SK-N-SH (cell line): ENCODE results near the gene PARD3. TPM values are rescaled to one million over a fixed set of nuclear protein-coding genes. Genes with fewer than 3 reads are reported as not detected.
"Not testable (repeated sequence)": the region's sequence is repeated elsewhere in the genome, so short reads cannot be mapped to it uniquely, and the experiment has no call there.

Experiments used
- CTCF ChIA-PET: fragments of 300-600, 350-600 bp; formaldehyde crosslinking; extraction: SDS; loops from one replicate; lab custom pipeline; 2021; lab: Yijun Ruan, JAX
- POLR2A ChIA-PET: fragments of 350-600 bp; sonication (Branson Sonifier 250); formaldehyde crosslinking; extraction: SDS; loops from one replicate; lab custom pipeline; 2020; ENCODE audit warnings: antibody characterized with exemption, inconsistent platforms; lab: Yijun Ruan, JAX
- DNase-seq: peaks from one replicate; pipeline ENCODE4 v3.0.0; 2012
- H2AFZ ChIP-seq: fragments of 200-600 bp; sonication (generic); 2 replicates; pipeline ENCODE4 v1.8.1; 2016; ENCODE audit warnings: antibody characterized with exemption, mild to moderate bottlenecking, low read depth
- H3F3A ChIP-seq: fragments of 200-600 bp; sonication (generic); replicated peaks from 2 replicates; pipeline ENCODE3; 2016; ENCODE audit warnings: antibody characterized with exemption, mild to moderate bottlenecking; ENCODE audit not compliant: insufficient read depth
- H3K27ac ChIP-seq, 2 experiments: fragments of 200-500 bp in 1 of 2; fragments of 200-600 bp in 1 of 2; sonication (Bioruptor generic) in 1 of 2; sonication (generic), shearing (Covaris generic) in 1 of 2; 2 replicates each; pipeline versions ENCODE4 v1.5.1 to v1.6.1; 2014 to 2016; ENCODE audit warnings: low read depth in 2 of 2, inconsistent platforms in 1 of 2, low read length in 1 of 2, mild to moderate bottlenecking in 1 of 2, mixed read lengths in 1 of 2
- H3K27me3 ChIP-seq: fragments of 200-600 bp; sonication (generic), shearing (Covaris generic); 2 replicates; pipeline ENCODE4 v1.6.1; 2016; ENCODE audit warnings: mixed run types; ENCODE audit not compliant: insufficient read depth
- H3K36me3 ChIP-seq, 2 experiments: fragments of 200-500 bp in 1 of 2; fragments of 200-600 bp in 1 of 2; sonication (Bioruptor generic) in 1 of 2; sonication (generic) in 1 of 2; replicated peaks in 1 of 2; 2 replicates each; pipeline versions ENCODE3 to v1.5.1; 2014 to 2016; ENCODE audit warnings: low read length in 1 of 2, mild to moderate bottlenecking in 1 of 2; ENCODE audit not compliant: insufficient read depth in 2 of 2, control insufficient read depth in 1 of 2
- H3K4me1 ChIP-seq, 2 experiments: fragments of 200-500 bp in 1 of 2; fragments of 200-600 bp in 1 of 2; sonication (Bioruptor generic) in 1 of 2; sonication (generic), shearing (Covaris generic) in 1 of 2; 2 replicates each; pipeline versions ENCODE4 v1.5.1 to v1.6.1; 2014 to 2016; ENCODE audit warnings: low read depth in 1 of 2, low read length in 1 of 2, mixed run types in 1 of 2; ENCODE audit not compliant: insufficient read depth in 2 of 2, control insufficient read depth in 1 of 2
- H3K4me2 ChIP-seq: fragments of 200-600 bp; sonication (generic), shearing (Covaris generic); 2 replicates; pipeline ENCODE4 v1.6.1; 2017; ENCODE audit warnings: mixed run types
- H3K4me3 ChIP-seq, 2 experiments: fragments of 200-500 bp in 1 of 2; fragments of 200-600 bp in 1 of 2; sonication (Bioruptor generic) in 1 of 2; sonication (generic), shearing (Covaris generic) in 1 of 2; 2 replicates each; pipeline versions ENCODE4 v1.5.1 to v1.8.1; 2014 to 2016; ENCODE audit warnings: low read depth in 2 of 2, inconsistent platforms in 1 of 2, low read length in 1 of 2, mild to moderate bottlenecking in 1 of 2, mixed read lengths in 1 of 2, moderate library complexity in 1 of 2
- H3K79me2 ChIP-seq: fragments of 200-600 bp; sonication (generic); 2 replicates; pipeline ENCODE4 v1.8.1; 2017; ENCODE audit warnings: mild to moderate bottlenecking; ENCODE audit not compliant: insufficient read depth
- H3K9ac ChIP-seq: fragments of 200-600 bp; sonication (generic); 2 replicates; pipeline ENCODE4 v1.6.1; 2017; ENCODE audit warnings: mixed run types
- H3K9me2 ChIP-seq: fragments of 200-600 bp; sonication (generic); 2 replicates; pipeline ENCODE4 v1.6.1; 2017; ENCODE audit warnings: mixed run types
- H3K9me3 ChIP-seq: fragments of 200-600 bp; sonication (generic); 2 replicates; pipeline ENCODE4 v1.6.1; 2017; ENCODE audit warnings: mixed run types, mild to moderate bottlenecking, moderate library complexity
- H4K20me1 ChIP-seq: fragments of 200-600 bp; sonication (generic); 2 replicates; pipeline ENCODE4 v1.6.1; 2017; ENCODE audit warnings: mild to moderate bottlenecking, mixed run types; ENCODE audit not compliant: insufficient read depth
- ELF1 ChIP-seq: IDR thresholded peaks from 2 replicates; pipeline ENCODE4 v1.4.0; 2012
- EP300 ChIP-seq, 2 experiments: IDR thresholded peaks; 2 replicates each; pipeline versions ENCODE4 v1.4.0 to v1.6.1; 2012; ENCODE audit warnings: borderline replicate concordance in 1 of 2, low read depth in 1 of 2, low read length in 1 of 2
- EZH2phosphoT487 ChIP-seq: fragments of 200-600 bp; sonication (generic); IDR thresholded peaks from 2 replicates; pipeline ENCODE4 v1.6.1; 2017; ENCODE audit warnings: low read depth, mixed run types, mild to moderate bottlenecking, antibody characterized with exemption, moderate library complexity, borderline replicate concordance
- FOSL2 ChIP-seq: IDR thresholded peaks from 2 replicates; pipeline ENCODE4 v1.4.0; 2012; ENCODE audit warnings: low read depth, mild to moderate bottlenecking, moderate library complexity, borderline replicate concordance
- GABPA ChIP-seq: IDR thresholded peaks from 2 replicates; pipeline ENCODE4 v1.4.0; 2012; ENCODE audit warnings: low read depth, mild to moderate bottlenecking
- JUND ChIP-seq: IDR thresholded peaks from 2 replicates; pipeline ENCODE4 v1.4.0; 2012
- MAX ChIP-seq: IDR thresholded peaks from 2 replicates; pipeline ENCODE4 v1.4.0; 2012; ENCODE audit warnings: low read depth
- MXI1 ChIP-seq: IDR thresholded peaks from 2 replicates; pipeline ENCODE4 v1.6.1; 2012; ENCODE audit warnings: mild to moderate bottlenecking, low read depth, low read length, improper control_type of control experiment
- NFIC ChIP-seq: IDR thresholded peaks from 2 replicates; pipeline ENCODE4 v1.4.0; 2012; ENCODE audit warnings: borderline replicate concordance
- NRF1 ChIP-seq: IDR thresholded peaks from 2 replicates; pipeline ENCODE4 v1.6.1; 2012; ENCODE audit warnings: low read depth, mild to moderate bottlenecking, low read length
- POLR2AphosphoS5 ChIP-seq: IDR thresholded peaks from 2 replicates; pipeline ENCODE4 v1.6.1; 2012; ENCODE audit warnings: low read depth, low read length
- RAD21 ChIP-seq: IDR thresholded peaks from 2 replicates; pipeline ENCODE4 v1.6.1; 2012; ENCODE audit warnings: mild to moderate bottlenecking, low read length
- RXRA ChIP-seq: IDR thresholded peaks from 2 replicates; pipeline ENCODE4 v1.4.0; 2012; ENCODE audit warnings: low read depth, mild to moderate bottlenecking, borderline replicate concordance
- SIN3A ChIP-seq: IDR thresholded peaks from 2 replicates; pipeline ENCODE4 v1.6.1; 2012; ENCODE audit warnings: low read depth, mild to moderate bottlenecking, low read length, moderate library complexity, borderline replicate concordance
- TAF1 ChIP-seq: IDR thresholded peaks from 2 replicates; pipeline ENCODE4 v1.6.1; 2012; ENCODE audit warnings: low read depth, mild to moderate bottlenecking, low read length, moderate library complexity, borderline replicate concordance
- USF1 ChIP-seq: IDR thresholded peaks from 2 replicates; pipeline ENCODE4 v1.4.0; 2012; ENCODE audit warnings: low read depth, borderline replicate concordance
- WGBS: methylation state at CpG from one replicate; pipeline ENCODE4 v1.1.6; 2017; ENCODE audit warnings: low lambda C conversion rate; 5-methylcytosine and 5-hydroxymethylcytosine counted together
- polyA plus RNA-seq, 3 experiments: library from polyadenylated mRNA; depleted of rRNA; stranded (reverse); fragments of >200 nt; gene quantifications; 2 replicates each; pipeline ENCODE4 v1.2.3, GENCODE V29; 2012
- TF ChIP-seq, protein P1 (sequence below): fragments of 150-350 bp; IDR thresholded peaks from 2 replicates; pipeline ENCODE4 v1.6.1; 2017; ENCODE audit warnings: antibody characterized with exemption, low read length, low read depth, borderline replicate concordance

Gene PARD3
- polyA plus RNA-seq, 1 of the 3 experiments (the other 2 are of a cell fraction), result 29.4 TPM

- H3K4me3 ChIP-seq, H3K4me2 ChIP-seq, POLR2A ChIA-PET, H3K9ac ChIP-seq, H3K9me2 ChIP-seq, CTCF ChIA-PET, H3K27me3 ChIP-seq, H4K20me1 ChIP-seq, H3K27ac ChIP-seq, H3K4me1 ChIP-seq, DNase-seq, H2AFZ ChIP-seq, H3F3A ChIP-seq, H3K36me3 ChIP-seq, H3K9me3 ChIP-seq: not testable (repeated sequence)
- H3K79me2 ChIP-seq, result peaks cover 15% of the 10 kb centered on the region
- WGBS, result 74% methylated on average over 7 of the region's 7 CpGs
Observed at GRCh38 chr10:34426538-34427157, 388.4 kb downstream of the PARD3 start.

DNA sequence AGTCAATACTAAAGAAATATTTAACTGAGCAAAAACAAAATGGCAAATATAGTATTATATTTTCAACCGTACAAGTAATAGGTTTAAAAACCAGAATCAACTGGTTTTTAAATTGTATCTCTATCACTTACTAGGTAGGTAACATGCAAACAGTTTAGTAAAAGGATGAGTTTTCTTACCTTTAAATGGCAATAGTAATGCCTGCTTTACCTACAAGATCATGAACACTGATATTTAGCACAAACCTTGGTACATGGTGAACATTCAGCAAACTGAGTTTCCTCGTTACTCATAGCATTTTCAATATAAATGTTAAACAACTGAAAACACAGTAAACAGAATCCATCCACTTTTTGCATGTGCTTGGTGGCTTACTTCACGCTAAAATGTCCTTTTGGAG, 389.1 kb downstream of the PARD3 start:
- POLR2A ChIA-PET, result no interaction called here
- Histone ChIP-seq H2AFZ (no peak overlapping the region), H3K9ac (no peak overlapping the region), H3K4me1 (no peaks in the 10 kb centered on the region; a peak in 1 of 4 replicates), H3K27me3 (no peaks in the 10 kb centered on the region), H4K20me1 (no peaks in the 10 kb centered on the region), H3K9me3 (no peaks in the 10 kb centered on the region), H3K4me3 (no peak overlapping the region), H3K9me2 (no peaks in the 10 kb centered on the region), H3K27ac (no peak overlapping the region), H3K79me2 (peaks cover 15% of the 10 kb centered on the region), H3K4me2 (no peak overlapping the region), H3F3A (peaks cover 6% of the 10 kb centered on the region), H3K36me3 (no peaks in the 10 kb centered on the region)
- TF ChIP-seq USF1 (no peak), ELF1 (no peak), EP300 (IDR thresholded peaks at IDR 0.05; ENCODE audit: borderline replicate concordance in 1 of 2, low read depth in 1 of 2, low read length in 1 of 2) (no peak)
- CTCF ChIA-PET, result no interaction called here
- DNase-seq, result no peak
- WGBS, result 65% methylated on average over 3 of the region's 3 CpGs

DNA sequence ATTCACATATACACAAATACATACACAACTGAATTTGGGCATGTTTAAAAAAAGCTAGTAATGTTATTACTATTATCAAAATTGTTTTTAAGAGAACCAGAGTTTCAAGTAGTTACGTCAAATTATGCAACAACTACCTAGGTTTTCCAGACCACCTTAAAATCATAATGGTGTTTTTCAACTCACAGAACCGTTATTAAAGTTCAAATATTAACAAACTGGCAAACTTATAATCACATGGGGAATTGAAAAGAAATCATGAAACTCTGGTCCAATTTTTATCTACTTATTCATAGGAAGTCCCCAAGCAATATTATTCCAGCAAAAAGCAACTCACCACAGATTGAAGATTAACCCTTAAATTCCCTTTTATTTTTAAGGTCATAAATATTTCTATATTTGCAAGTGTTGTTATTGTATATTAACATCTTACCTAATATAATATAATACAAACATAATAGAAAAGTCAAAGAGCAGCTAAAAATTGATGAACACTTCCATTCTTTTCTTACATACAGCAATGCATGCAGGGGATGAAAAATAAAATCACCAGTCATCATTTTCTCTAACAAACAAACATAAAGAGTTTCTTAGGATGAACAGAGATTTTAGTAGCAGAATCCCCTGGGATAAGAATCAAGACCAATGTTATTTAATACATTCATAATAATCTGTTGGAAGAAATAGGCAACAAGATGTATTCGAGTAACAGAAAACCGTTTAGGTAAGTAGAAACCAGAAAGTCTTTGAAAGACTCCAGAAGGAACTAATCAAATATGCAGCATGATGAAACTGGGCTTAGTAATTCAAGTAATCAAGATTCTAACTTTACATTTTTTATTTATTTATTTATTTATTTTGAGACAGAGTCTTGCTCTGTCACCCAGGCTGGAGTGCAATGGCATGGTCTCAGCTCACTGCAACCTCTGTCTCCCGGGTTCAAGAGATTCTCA, 391.1 kb downstream of the PARD3 start:
- ChIA-PET POLR2A (no interaction called here), CTCF (no interaction called here)
- no peak for TF ChIP-seq EZH2phosphoT487
- no peak for TF ChIP-seq JUND
- TF ChIP-seq NFIC, result no peak
- no peak for TF ChIP-seq USF1
- TF ChIP-seq SIN3A, result no peak
- TF ChIP-seq, protein P1, sequence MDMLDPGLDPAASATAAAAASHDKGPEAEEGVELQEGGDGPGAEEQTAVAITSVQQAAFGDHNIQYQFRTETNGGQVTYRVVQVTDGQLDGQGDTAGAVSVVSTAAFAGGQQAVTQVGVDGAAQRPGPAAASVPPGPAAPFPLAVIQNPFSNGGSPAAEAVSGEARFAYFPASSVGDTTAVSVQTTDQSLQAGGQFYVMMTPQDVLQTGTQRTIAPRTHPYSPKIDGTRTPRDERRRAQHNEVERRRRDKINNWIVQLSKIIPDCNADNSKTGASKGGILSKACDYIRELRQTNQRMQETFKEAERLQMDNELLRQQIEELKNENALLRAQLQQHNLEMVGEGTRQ, result no peak
- TF ChIP-seq FOSL2, result no peak
- no peak for TF ChIP-seq RAD21
- TF ChIP-seq GABPA, result no peak
- no peak for TF ChIP-seq MAX
- no peak for TF ChIP-seq NRF1
- TF ChIP-seq POLR2AphosphoS5, result no peak
- TF ChIP-seq MXI1, result no peak
- TF ChIP-seq TAF1, result no peak
- TF ChIP-seq RXRA, result no peak
- Histone ChIP-seq H3K9me3 (no peaks in the 10 kb centered on the region), H3K9ac (no peak overlapping the region), H3K9me2 (no peaks in the 10 kb centered on the region), H3F3A (peaks cover 6% of the 10 kb centered on the region), H2AFZ (no peak overlapping the region), H3K79me2 (peaks cover 5% of the 10 kb centered on the region; the same call in 1 of the 2 replicates), H3K27me3 (no peaks in the 10 kb centered on the region), H3K36me3 (no peaks in the 10 kb centered on the region), H4K20me1 (no peaks in the 10 kb centered on the region; the same call in 1 of the 2 replicates), H3K27ac (no peak overlapping the region), H3K4me3 (no peak overlapping the region), H3K4me2 (no peak overlapping the region), H3K4me1 (no peaks in the 10 kb centered on the region)
- WGBS, result 84% methylated on average over 5 of the region's 5 CpGs
- no peak for DNase-seq
